Measurements from ENCODE around the gene MLXIPL.

The MLXIPL gene

GRCh38 chr7:73578342-73579128 is 45.8 kb downstream of the MLXIPL start, which contains the start of gene TBL2:
Gene TBL2, minus strand, starts transcription at chr7:73578579. Its CDS starts 30 bp downstream, at chr7:73578549.
- TF ChIP-seq ZFP3 (CRISPR knock-in tag; IDR thresholded peaks at IDR 0.05) (0 out of 2 replicates have a peak, but pooled peaks have one; percentile 1), CSDC2 (CRISPR knock-in tag; IDR thresholded peaks at IDR 0.05) (peak; percentile 66; the same call in 1 of the 2 replicates), ARNTL (CRISPR knock-in tag; IDR thresholded peaks at IDR 0.05; ENCODE audit: borderline replicate concordance, low read depth) (no peak)
- ATAC-seq: peak; percentile 93

- TF ChIP-seq CREB5 (CRISPR knock-in tag; IDR thresholded peaks at IDR 0.05; ENCODE audit: low read depth) (no peak), ZFP3 (CRISPR knock-in tag; IDR thresholded peaks at IDR 0.05) (0 out of 2 replicates have a peak, but pooled peaks have one; percentile 24)
- peak; percentile 37 for ATAC-seq
Observed at GRCh38 chr7:73577627-73578341, 46.5 kb downstream of the MLXIPL start.

- no peak for ATAC-seq
- TF ChIP-seq ZFP3 (CRISPR knock-in tag; IDR thresholded peaks at IDR 0.05) (no peak), ISL1 (CRISPR knock-in tag; IDR thresholded peaks at IDR 0.05) (no peak), POU6F1 (CRISPR knock-in tag; IDR thresholded peaks at IDR 0.05; ENCODE audit: borderline replicate concordance, low read depth) (no peak), SNAI2 (CRISPR knock-in tag; IDR thresholded peaks at IDR 0.05) (no peak), CSDC2 (CRISPR knock-in tag; IDR thresholded peaks at IDR 0.05) (no peak), TSHZ2 (CRISPR knock-in tag; IDR thresholded peaks at IDR 0.05) (no peak), PATZ1 (CRISPR knock-in tag; IDR thresholded peaks at IDR 0.05; ENCODE audit: borderline replicate concordance) (no peak), CREB5 (CRISPR knock-in tag; IDR thresholded peaks at IDR 0.05; ENCODE audit: low read depth) (no peak), ZNF8 (CRISPR knock-in tag; IDR thresholded peaks at IDR 0.05) (no peak), TOX (CRISPR knock-in tag; IDR thresholded peaks at IDR 0.05; ENCODE audit: borderline replicate concordance) (no peak), CSRNP3 (CRISPR knock-in tag; IDR thresholded peaks at IDR 0.05) (no peak), ZC3H10 (CRISPR knock-in tag; IDR thresholded peaks at IDR 0.05) (no peak), OSR1 (CRISPR knock-in tag; IDR thresholded peaks at IDR 0.05) (no peak), ZNF565 (CRISPR knock-in tag; conservative IDR thresholded peaks at IDR 0.05; ENCODE audit: low read depth) (no peak), TCF4 (CRISPR knock-in tag; IDR thresholded peaks at IDR 0.05; ENCODE audit: borderline replicate concordance) (no peak), ZNF70 (CRISPR knock-in tag; IDR thresholded peaks at IDR 0.05) (no peak), RARB (CRISPR knock-in tag; IDR thresholded peaks at IDR 0.05) (no peak), BACH2 (CRISPR knock-in tag; IDR thresholded peaks at IDR 0.05; ENCODE audit: borderline replicate concordance) (no peak), ZFP30 (CRISPR knock-in tag; IDR thresholded peaks at IDR 0.05) (no peak), PPARA (CRISPR knock-in tag; IDR thresholded peaks at IDR 0.05; ENCODE audit: borderline replicate concordance) (no peak)
Observed at GRCh38 chr7:73573791-73574190, 50.5 kb downstream of the MLXIPL start.
